NCI-H2029 (cell line): ENCODE data around the gene DGCR8.

Experiments
- DNase-seq: peaks from one replicate; lab custom pipeline; 2025; lab: John Stamatoyannopoulos, UW

DGCR8 gene

GRCh38 chr22:20125201-20126174 is 45.4 kb downstream of the DGCR8 start:
- no peak for DNase-seq

DNA sequence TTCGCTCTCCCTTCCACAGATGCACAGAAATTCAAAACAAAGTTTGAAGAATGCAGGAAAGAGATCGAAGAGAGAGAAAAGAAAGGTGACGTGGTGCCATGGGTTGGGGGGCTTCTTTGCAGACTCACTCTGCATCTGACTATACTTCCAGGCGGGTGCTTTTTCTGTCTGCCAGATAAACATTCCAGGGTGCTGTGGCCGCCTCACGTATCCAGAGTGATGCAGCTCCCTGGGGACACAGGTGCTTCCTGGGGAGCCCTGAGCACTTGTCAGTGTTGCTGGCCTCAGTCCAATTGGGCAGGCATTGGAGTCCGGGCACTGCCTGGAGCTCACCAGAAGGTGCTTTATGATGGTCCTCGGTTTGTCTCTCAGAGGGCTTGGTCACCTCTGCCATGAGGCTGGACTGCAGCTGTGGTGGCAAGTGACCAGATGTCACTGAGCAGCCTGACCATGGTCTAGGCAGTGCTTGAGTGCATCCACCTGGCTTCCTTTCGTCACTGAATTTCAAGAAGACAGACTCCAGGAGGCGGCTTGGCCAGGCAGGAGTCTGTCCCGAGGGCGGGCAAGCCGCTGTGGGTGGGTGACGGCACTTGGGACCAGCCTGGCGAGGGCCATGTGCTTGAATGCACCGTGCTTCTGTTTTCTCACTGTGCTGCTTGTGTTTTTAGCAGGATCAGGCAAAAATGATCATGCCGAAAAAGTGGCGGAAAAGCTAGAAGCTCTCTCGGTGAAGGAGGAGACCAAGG is 46.4 kb downstream of the DGCR8 start:
- DNase-seq = no peak

DNA sequence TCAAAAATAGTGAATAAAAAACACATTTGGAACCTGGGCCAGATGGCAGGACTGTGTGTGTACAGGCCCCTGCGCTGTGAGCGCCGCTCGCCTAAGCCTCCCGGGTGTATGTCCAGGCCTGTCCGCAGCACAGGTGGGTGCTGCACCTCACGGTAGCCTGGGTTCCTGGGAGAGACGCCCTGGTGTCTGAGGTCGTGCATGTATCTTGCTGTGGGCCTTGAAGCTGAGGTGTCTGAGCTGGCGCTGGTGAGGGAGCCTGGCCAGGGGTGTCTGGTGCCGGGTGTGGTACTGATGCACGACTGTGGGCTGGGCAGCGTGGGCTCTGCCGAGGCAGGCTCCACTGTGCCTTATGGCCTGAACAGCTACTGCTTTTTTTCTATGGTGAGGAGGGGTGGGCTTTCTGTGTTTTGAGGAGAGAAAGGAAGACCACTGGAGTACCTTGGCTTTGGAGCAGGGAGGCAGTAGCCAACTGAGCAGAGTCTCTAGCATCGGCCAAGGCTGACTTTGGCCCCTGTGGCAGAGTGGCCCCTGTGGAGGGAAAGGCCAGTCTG is 47.4 kb downstream of the DGCR8 start:
- DNase-seq = no peak

DNA sequence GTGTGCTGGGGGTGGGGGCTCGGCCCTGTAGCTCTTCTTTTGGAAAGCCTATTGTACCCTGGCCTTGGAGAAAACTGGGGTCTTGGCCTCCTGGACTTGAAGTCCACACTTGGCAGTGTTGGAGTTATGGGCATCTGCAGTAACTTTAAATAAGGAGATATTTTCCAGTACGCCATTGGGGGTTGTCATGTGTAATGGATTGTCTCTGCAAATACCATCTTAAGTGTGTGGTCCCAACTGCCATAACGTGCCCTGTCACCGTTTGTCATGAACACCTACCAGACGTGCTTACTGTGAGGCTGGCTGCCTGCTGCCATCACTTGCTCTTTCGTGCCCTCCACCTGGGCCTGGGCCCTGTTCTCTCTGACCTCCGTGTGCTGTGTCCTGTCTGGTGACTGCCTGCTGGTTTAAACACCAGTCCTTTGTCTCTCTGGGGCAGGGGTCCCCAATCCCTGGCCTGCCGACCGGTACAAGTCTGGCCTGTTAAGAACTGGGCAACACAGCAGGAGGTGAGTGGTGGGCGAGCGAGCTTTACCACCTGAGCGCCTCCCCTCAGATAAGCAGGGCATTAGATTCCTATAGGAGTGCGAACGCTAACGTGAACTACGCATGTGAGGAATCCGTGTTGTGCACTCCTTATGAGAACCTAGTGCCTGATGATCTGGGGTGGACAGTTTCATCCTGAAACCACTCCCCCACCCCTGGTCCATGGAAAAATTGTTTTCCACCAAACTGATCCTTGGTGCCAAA is 48.0 kb downstream of the DGCR8 start:
- DNase-seq = no peak

DNA sequence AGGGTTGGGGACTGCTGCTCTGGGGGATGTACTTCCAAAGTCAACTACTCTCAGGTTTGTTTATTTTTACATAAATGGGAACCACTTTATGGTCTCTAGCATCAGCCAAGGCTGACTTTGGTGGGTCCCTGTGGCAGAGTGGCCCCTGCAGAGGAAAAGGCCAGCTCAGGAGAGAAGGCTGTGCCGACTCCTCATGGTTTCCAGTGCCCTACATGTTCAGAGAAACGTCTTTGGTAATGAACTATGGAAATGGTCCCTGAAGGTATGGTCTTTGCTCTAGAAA is 48.5 kb downstream of the DGCR8 start:
- no peak for DNase-seq

GRCh38 chr22:20128902-20129746 is 49.1 kb downstream of the DGCR8 start:
- DNase-seq = no peak

DNA sequence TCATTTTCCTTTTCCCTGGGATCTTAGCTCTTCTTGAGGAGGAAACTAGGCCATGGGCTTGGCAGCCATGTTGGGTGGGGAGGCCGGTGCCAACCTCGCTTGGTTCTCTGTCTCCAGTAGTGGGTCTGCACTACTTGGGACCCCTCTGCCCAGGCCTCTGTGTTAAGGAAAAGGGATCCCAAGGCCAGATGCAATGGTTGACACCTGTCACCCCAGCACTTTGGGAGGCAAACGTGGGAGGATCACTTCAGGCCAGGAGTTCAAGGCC is 49.6 kb downstream of the DGCR8 start:
- no peak for DNase-seq

GRCh38 chr22:20130319-20130718 is 50.3 kb downstream of the DGCR8 start:
- DNase-seq = peak; percentile 10

DNA sequence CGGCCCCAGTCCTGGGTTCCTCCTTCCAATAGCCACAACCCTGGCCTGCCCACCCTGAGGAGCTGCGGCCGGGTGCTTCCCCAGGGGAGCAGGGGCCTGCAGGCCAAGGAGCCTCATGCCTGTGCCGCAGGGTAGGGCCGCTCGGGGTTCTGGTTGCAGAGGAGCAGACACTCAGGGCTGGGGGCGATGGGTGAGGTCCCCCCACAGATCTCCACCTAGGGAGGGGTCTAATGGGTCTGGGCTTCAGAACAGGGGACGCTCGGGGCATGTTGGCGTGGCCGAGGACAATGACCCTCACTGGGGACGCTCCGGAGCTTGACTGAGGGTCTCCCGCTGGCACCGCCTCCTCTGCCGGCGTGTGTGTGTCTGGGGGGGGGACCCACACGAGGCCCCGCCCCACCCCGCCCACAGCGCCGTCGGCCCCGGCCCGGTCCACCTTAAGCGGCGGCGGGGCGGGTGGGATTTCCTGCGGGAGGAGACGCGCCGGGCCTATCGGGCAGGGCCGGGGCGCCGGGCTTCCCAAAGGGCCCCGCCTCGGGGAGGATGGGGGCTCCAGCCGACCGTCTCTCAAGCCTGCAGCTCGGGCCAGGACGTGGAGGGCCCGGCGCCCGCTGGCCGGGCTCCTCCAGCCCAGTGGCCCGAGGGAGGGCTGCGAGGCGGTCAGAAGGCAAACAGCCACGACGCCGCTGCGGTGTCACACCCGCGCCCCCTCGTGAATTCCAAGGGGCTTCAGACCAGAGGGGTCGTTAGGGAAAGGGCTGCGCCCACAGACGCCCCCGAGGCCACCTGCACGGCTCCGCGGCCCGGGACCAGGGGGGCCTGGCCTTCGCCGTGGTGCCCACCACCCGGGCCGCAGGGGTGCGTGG is 50.9 kb downstream of the DGCR8 start:
- DNase-seq = no peak

GRCh38 chr22:20131597-20131858 is 51.5 kb downstream of the DGCR8 start, which contains the start of gene ZDHHC8:
Gene ZDHHC8 (plus strand): TSS chr22:20131804. CDS start chr22:20131948, 144 bp downstream.
- no peak for DNase-seq

DNA sequence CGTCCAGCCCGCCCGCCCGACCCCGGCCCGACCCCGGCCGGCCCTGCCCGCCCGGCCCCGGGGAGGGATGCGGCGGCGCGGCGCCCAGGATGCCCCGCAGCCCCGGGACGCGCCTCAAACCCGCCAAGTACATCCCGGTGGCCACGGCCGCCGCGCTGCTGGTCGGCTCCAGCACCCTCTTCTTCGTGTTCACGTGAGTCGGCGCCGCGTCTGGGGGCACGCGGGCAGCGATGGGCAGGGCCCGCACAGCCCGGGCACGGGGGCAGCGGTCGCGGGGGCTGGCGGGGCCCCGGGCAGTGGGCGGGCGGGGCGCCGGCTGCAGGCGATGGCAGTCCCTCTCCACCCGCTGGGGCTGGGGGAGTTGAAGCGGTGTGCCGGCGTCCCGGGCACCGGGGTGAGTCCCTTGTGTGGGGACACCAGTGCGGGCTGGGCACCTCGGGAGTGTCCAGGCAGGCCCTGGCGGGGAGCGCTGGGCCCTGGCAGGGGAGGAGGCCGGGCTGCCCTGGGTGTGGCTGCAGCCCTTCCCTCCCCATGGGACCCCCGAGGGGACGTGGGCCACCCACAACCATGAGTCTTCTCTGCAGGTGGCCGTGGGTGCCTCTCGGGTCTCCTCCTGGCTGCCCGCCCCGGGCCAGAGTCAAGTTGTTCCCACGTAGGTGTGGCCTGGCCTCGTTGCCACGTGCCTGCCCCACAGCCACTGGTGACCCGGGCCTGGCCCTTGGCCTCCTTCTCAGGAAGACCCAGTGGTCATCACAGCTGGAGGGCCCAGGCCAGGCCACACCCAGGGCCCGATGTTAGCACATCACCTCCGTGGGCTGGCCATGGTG is 52.0 kb downstream of the DGCR8 start:
- no peak for DNase-seq

DNA sequence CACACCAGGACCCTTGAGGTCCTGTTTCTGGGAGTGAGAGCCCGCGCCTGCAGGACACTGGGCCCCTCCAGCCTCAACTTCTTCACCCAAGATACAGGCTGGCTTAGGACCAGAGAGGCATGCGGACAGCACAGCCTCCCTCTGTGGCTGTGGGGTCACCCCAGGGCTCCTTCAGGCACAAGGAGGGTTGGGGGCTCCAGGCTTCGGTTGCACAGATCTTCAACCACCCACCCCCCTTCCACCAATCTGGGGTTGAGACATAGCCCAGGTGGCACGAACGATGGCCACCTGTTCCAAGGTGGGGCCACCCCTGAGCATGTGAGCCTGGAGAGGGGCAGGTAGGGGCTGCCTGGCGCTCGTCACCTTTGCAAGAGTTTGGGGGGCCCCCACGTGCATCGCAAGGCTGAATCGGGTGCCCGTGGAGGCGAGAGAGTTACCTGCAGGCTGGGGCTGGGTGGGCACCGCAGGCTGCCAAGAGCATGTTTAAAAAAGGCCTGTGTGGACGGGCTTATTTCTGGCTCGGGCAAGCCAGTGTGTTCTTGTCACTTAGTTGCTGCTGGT is 52.7 kb downstream of the DGCR8 start:
- no peak for DNase-seq

DNA sequence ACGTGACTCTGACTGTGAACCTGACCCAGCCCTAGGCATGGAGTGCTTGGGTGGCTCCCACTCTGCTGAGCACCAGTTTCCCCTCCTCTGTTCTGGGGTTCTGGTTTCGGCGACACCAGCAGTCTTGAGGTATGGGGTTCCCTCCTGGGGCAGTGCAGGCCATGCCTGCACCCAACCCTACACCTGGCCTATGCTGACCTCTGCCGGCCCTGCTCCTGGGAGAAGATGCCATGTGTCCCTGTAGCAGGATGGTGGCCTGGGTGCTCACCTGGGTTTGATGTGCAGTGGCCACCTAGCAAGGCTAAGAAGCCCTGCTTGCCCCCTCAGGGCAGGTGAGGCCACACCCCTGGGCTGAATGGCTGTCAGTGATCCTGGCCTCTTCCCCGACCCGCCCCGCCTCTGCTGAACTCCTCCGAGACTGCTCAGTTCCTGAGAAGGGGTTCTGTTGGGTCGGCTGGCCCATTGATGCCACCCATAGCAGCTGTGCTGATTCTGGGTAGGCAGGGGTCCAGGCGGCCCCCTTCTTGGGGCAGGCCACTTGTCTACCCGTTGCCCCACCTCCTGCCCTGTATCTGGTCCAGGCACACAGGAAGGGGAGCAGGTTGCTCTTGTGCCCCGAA is 54.0 kb downstream of the DGCR8 start:
- no peak for DNase-seq

GRCh38 chr22:20135265-20135664 is 55.2 kb downstream of the DGCR8 start:
- no peak for DNase-seq

- DNase-seq = no peak
Observed at GRCh38 chr22:20135806-20136602, 56.0 kb downstream of the DGCR8 start.

GRCh38 chr22:20136603-20136873 is 56.5 kb downstream of the DGCR8 start:
- DNase-seq = no peak

GRCh38 chr22:20137113-20137512 is 57.1 kb downstream of the DGCR8 start:
- no peak for DNase-seq

GRCh38 chr22:20137671-20138416 is 57.8 kb downstream of the DGCR8 start:
- DNase-seq = no peak
